Sigmoid colon (tissue), 4 donors: ENCODE measurements around the gene SMCO1.

Experiments used
- EP300 ChIP-seq, 4 donors: sonication (generic); formaldehyde crosslinking; IDR thresholded peaks; one replicate each; pipeline ENCODE4 v1.6.1; 2017; ENCODE audit warnings: antibody characterized with exemption in 4 of 4
- POLR2A ChIP-seq, 2 donors: fragments of 450-650 bp; IDR thresholded peaks; one replicate each; pipeline ENCODE4 v1.6.1; 2016; ENCODE audit warnings: antibody characterized with exemption in 2 of 2, mild to moderate bottlenecking in 2 of 2, moderate library complexity in 2 of 2
- POLR2AphosphoS5 ChIP-seq, 4 donors: sonication (generic); formaldehyde crosslinking; IDR thresholded peaks; one replicate each; pipeline ENCODE4 v1.6.1; 2017; ENCODE audit warnings: antibody characterized with exemption in 4 of 4
- TF ChIP-seq, protein P1 (sequence below), 4 experiments: fragments of 450-650 bp in 3 of 4; fragments of 200-600 bp in 1 of 4; IDR thresholded peaks; one replicate each; pipeline ENCODE4 v1.5.1; 2016 to 2019; ENCODE audit warnings: antibody characterized with exemption in 4 of 4, mild to moderate bottlenecking in 3 of 4, moderate library complexity in 2 of 4

DNA sequence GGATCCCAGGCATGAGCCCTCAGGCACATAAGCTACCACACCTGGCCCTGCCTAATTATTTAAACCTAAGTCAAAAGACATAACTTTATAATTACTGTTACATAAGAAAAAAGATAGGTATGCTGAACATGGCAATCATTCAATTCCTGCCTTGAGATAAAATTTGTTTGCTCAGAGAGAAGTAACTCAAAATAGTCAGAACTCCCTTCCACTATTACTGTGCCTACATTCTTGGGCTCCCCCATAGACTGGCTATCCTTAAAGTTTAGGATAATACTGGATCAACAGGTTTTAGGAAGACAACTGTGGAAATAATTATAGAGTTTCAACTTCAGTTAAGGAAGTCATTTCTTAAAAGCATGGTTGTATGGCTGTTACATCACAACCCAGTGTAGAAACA, 43.3 kb upstream of the SMCO1 start:
- TF ChIP-seq, protein P1, sequence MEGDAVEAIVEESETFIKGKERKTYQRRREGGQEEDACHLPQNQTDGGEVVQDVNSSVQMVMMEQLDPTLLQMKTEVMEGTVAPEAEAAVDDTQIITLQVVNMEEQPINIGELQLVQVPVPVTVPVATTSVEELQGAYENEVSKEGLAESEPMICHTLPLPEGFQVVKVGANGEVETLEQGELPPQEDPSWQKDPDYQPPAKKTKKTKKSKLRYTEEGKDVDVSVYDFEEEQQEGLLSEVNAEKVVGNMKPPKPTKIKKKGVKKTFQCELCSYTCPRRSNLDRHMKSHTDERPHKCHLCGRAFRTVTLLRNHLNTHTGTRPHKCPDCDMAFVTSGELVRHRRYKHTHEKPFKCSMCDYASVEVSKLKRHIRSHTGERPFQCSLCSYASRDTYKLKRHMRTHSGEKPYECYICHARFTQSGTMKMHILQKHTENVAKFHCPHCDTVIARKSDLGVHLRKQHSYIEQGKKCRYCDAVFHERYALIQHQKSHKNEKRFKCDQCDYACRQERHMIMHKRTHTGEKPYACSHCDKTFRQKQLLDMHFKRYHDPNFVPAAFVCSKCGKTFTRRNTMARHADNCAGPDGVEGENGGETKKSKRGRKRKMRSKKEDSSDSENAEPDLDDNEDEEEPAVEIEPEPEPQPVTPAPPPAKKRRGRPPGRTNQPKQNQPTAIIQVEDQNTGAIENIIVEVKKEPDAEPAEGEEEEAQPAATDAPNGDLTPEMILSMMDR (IDR thresholded peaks at IDR 0.05), result no peak
- TF ChIP-seq POLR2AphosphoS5 (IDR thresholded peaks at IDR 0.05) (no peak), EP300 (IDR thresholded peaks at IDR 0.05) (no peak), POLR2A (IDR thresholded peaks at IDR 0.05) (no peak)
